ENCODE measurements around the gene CCDC80.

CCDC80 gene

GRCh38 chr3:112633757-112634156, 7.2 kb downstream of the CCDC80 start:
- no peak for DNase-seq (ENCODE audit: low read depth in 2 of 2)

GRCh38 chr3:112633191-112633590, 7.8 kb downstream of the CCDC80 start:
- DNase-seq (ENCODE audit: low read depth in 2 of 2): no peak

GRCh38 chr3:112632596-112632995, 8.3 kb downstream of the CCDC80 start:
- DNase-seq (ENCODE audit: low read depth in 2 of 2): no peak

GRCh38 chr3:112631257-112631656, 9.7 kb downstream of the CCDC80 start:
- no peak for DNase-seq (ENCODE audit: low read depth in 2 of 2)

- DNase-seq (ENCODE audit: low read depth in 2 of 2): no peak
Observed at GRCh38 chr3:112629425-112629824, 11.5 kb downstream of the CCDC80 start.

- no peak for DNase-seq (ENCODE audit: low read depth in 2 of 2)
Observed at GRCh38 chr3:112627919-112628466, 12.9 kb downstream of the CCDC80 start.

GRCh38 chr3:112627419-112627818, 13.5 kb downstream of the CCDC80 start:
- no peak for DNase-seq (ENCODE audit: low read depth in 2 of 2)

GRCh38 chr3:112623717-112624116, 17.2 kb downstream of the CCDC80 start:
- no peak for DNase-seq (ENCODE audit: low read depth in 2 of 2)

GRCh38 chr3:112623213-112623612, 17.7 kb downstream of the CCDC80 start:
- no peak for DNase-seq (ENCODE audit: low read depth in 2 of 2)

- DNase-seq (ENCODE audit: low read depth in 2 of 2): no peak
Observed at GRCh38 chr3:112619295-112619694, 21.6 kb downstream of the CCDC80 start.

- no peak for DNase-seq (ENCODE audit: low read depth in 2 of 2)
Observed at GRCh38 chr3:112617285-112617684, 23.7 kb downstream of the CCDC80 start.

- no peak for DNase-seq (ENCODE audit: low read depth in 2 of 2)
Observed at GRCh38 chr3:112615989-112616731, 24.8 kb downstream of the CCDC80 start.

GRCh38 chr3:112611752-112612515, 29.0 kb downstream of the CCDC80 start:
- DNase-seq (ENCODE audit: low read depth in 2 of 2): no peak

- DNase-seq (ENCODE audit: low read depth in 2 of 2): no peak
Observed at GRCh38 chr3:112610121-112610520, 30.8 kb downstream of the CCDC80 start.

- no peak for DNase-seq (ENCODE audit: low read depth in 2 of 2)
Observed at GRCh38 chr3:112607863-112608262, 33.1 kb downstream of the CCDC80 start.

GRCh38 chr3:112606098-112606497, 34.8 kb downstream of the CCDC80 start:
- no peak for DNase-seq (ENCODE audit: low read depth in 2 of 2)

GRCh38 chr3:112605285-112605684, 35.7 kb downstream of the CCDC80 start:
- DNase-seq (ENCODE audit: low read depth in 2 of 2): no peak

GRCh38 chr3:112604536-112604935, 36.4 kb downstream of the CCDC80 start:
- no peak for DNase-seq (ENCODE audit: low read depth in 2 of 2)

- DNase-seq (ENCODE audit: low read depth in 2 of 2): no peak
Observed at GRCh38 chr3:112602217-112602838, 38.6 kb downstream of the CCDC80 start.

- no peak for DNase-seq (ENCODE audit: low read depth in 2 of 2)
Observed at GRCh38 chr3:112598731-112599130, 42.2 kb downstream of the CCDC80 start.

GRCh38 chr3:112597945-112598344, 43.0 kb downstream of the CCDC80 start:
- DNase-seq (ENCODE audit: low read depth in 2 of 2): no peak

- no peak for DNase-seq (ENCODE audit: low read depth in 2 of 2)
Observed at GRCh38 chr3:112594856-112595255, 46.1 kb downstream of the CCDC80 start.
